Chondrocyte (in vitro differentiated cells): Measurements from ENCODE around the gene MTHFD1L. TPM values are rescaled to one million over a fixed set of nuclear protein-coding genes. Genes with fewer than 3 reads are reported as not detected.

Experiments used
- DNase-seq: peaks from one replicate; pipeline ENCODE4 v3.0.0; 2021; ENCODE audit warnings: mixed read lengths, low spot score
- H3K27ac Mint-ChIP-seq: one replicate; pipeline ENCODE4 v1.8.0; 2021; ENCODE audit warnings: mild to moderate bottlenecking, moderate library complexity, mixed read lengths; ENCODE audit not compliant: unreplicated experiment
- H3K27me3 Mint-ChIP-seq: 2 replicates; pipeline ENCODE4 v1.8.0; 2021; ENCODE audit warnings: low read depth, mixed read lengths
- H3K36me3 Mint-ChIP-seq: 2 replicates; pipeline ENCODE4 v1.8.0; 2021; ENCODE audit warnings: low read depth, mixed read lengths
- H3K4me1 Mint-ChIP-seq: 2 replicates; pipeline ENCODE4 v1.8.0; 2021; ENCODE audit warnings: low read depth, mild to moderate bottlenecking, mixed read lengths
- H3K4me3 Mint-ChIP-seq: one replicate; pipeline ENCODE4 v1.8.0; 2021; ENCODE audit warnings: mild to moderate bottlenecking, moderate library complexity, mixed read lengths; ENCODE audit not compliant: unreplicated experiment
- H3K9me3 Mint-ChIP-seq: 2 replicates; pipeline ENCODE4 v1.8.0; 2021; ENCODE audit warnings: low read depth, mixed read lengths
- CTCF ChIP-seq: fragments of 200-600 bp; sonication (generic); IDR thresholded peaks from 2 replicates; pipeline ENCODE4 v1.5.0; 2021; ENCODE audit warnings: antibody characterized with exemption, mild to moderate bottlenecking, moderate library complexity
- total RNA-seq: library from RNA; stranded (reverse); gene quantifications from 3 replicates; pipeline ENCODE4 v1.2.1, GENCODE V29; 2021

Gene MTHFD1L
- total RNA-seq, 1 donor from 2014 or later: 93.7 TPM

- H3K27me3 Mint-ChIP-seq: no peaks in the 10 kb centered on the region
- peak overlapping the region; percentile 4 for H3K27ac Mint-ChIP-seq
- peaks cover 29% of the 10 kb centered on the region for H3K36me3 Mint-ChIP-seq
- peaks cover 45% of the 10 kb centered on the region for H3K4me1 Mint-ChIP-seq
- no peak for TF ChIP-seq CTCF
- no peak overlapping the region for H3K4me3 Mint-ChIP-seq
- no peak for DNase-seq
- H3K9me3 Mint-ChIP-seq: no peaks in the 10 kb centered on the region
These were observed 68.9 kb downstream of the MTHFD1L start for GRCh38 chr6:150934380-150934779.

GRCh38 chr6:150936021-150936555 lies 70.6 kb downstream of the MTHFD1L start:
- Mint-ChIP-seq H3K4me3 (no peak overlapping the region), H3K27ac (no peak overlapping the region), H3K9me3 (no peaks in the 10 kb centered on the region), H3K27me3 (no peaks in the 10 kb centered on the region), H3K4me1 (peaks cover 42% of the 10 kb centered on the region), H3K36me3 (peaks cover 41% of the 10 kb centered on the region)
- no peak for TF ChIP-seq CTCF
- no peak for DNase-seq

GRCh38 chr6:150937132-150937906 lies 71.8 kb downstream of the MTHFD1L start:
- Mint-ChIP-seq H3K9me3 (no peaks in the 10 kb centered on the region), H3K36me3 (peaks cover 46% of the 10 kb centered on the region), H3K27me3 (no peaks in the 10 kb centered on the region), H3K27ac (no peak overlapping the region), H3K4me3 (no peak overlapping the region), H3K4me1 (peaks cover 37% of the 10 kb centered on the region)
- DNase-seq: no peak
- no peak for TF ChIP-seq CTCF

- peaks cover 44% of the 10 kb centered on the region for H3K36me3 Mint-ChIP-seq
- no peak for TF ChIP-seq CTCF
- H3K27ac Mint-ChIP-seq: no peak overlapping the region
- no peaks in the 10 kb centered on the region for H3K9me3 Mint-ChIP-seq
- no peak overlapping the region for H3K4me3 Mint-ChIP-seq
- no peak for DNase-seq
- H3K4me1 Mint-ChIP-seq: peaks cover 17% of the 10 kb centered on the region
- no peaks in the 10 kb centered on the region for H3K27me3 Mint-ChIP-seq
These were observed 73.9 kb downstream of the MTHFD1L start for GRCh38 chr6:150939399-150939798.

- peak overlapping the region; percentile 72 for H3K27ac Mint-ChIP-seq
- peaks cover 14% of the 10 kb centered on the region for H3K4me1 Mint-ChIP-seq
- DNase-seq: no peak
- no peaks in the 10 kb centered on the region for H3K27me3 Mint-ChIP-seq
- H3K9me3 Mint-ChIP-seq: no peaks in the 10 kb centered on the region
- H3K4me3 Mint-ChIP-seq: no peak overlapping the region
- H3K36me3 Mint-ChIP-seq: peaks cover 43% of the 10 kb centered on the region
- no peak for TF ChIP-seq CTCF
These were observed 75.4 kb downstream of the MTHFD1L start for GRCh38 chr6:150940941-150941340.
